NK-92 treated with Interleukin-12 subunit alpha and Interleukin-12 subunit beta, amount 100 ng/mL, for 24 hours (cell line): Measurements from ENCODE around the gene NPHP4.

Experiments used
- DNase-seq: peaks from one replicate; lab custom pipeline; 2025; lab: John Stamatoyannopoulos, UW

NPHP4 gene

GRCh38 chr1:5971471-5972197 is 20.6 kb downstream of the NPHP4 start:
- no peak for DNase-seq

DNA sequence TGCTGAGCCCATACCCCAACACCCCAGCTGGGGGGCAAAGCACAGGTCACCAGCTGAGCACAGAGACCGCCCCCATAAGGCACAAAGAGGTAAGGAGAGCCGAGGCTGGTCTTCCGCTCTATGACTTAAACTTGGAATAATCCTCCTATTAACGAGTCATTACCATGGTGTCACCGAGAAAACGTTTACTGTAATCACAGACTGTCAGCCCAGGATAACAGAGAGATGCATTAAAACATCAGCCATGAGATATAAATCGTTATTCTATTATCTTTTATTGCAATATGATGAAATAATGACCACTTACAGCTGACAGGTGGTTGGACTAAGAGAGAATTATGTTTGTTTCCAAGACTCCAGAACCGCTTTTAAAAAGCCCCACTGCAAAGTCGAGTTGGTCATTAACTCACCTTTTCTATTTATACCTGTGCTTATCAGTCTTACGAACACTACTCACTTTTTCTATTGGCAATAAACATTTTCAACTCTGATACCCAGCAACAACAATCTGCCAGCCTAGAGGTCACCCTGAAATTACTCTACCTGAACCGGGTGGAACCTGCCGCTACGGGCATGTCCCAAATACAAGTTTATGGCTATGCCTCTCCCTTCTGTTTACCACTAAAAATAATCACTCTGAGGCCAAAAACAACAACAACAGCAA is 21.5 kb downstream of the NPHP4 start:
- no peak for DNase-seq

GRCh38 chr1:5969168-5969567 is 23.1 kb downstream of the NPHP4 start:
- no peak for DNase-seq

- no peak for DNase-seq
Observed at GRCh38 chr1:5968161-5968736, 24.0 kb downstream of the NPHP4 start.

DNA sequence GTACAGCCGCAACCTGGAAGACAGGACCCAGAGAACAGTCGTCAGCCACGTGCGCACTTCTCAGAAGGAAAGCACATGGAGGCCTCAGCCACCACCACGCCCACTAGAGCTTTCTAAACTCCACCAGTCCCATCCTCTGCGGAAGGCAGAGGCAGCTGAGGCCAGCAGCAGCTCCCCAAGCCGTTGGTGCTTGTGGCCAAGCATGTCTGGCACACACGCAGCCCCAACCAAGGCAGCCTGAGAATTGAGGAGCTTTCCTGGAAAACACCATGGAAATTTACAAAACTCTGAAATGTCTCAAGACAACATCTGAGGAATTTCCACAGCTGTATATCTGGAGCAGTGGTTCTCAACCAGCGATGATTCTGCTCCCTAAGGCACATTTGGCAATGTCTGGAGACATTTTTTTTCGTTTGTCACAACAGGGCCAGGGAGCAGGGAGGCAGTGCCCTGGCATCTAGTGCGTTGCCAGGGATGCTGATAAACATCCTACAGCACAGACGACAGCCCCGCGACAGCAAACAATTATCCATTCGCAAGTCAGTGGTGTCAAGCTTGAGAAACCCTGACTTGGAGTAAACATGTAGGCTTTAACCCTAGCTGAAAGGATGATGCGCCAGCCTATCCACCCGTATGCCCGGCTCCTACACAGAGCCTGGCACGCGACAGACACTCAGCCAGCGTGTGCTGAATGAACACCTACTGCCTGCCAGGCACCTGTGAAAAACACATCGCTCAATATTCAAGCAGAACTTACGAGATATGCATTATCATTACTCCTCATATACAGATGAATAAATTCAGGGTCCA is 24.7 kb downstream of the NPHP4 start:
- no peak for DNase-seq

DNA sequence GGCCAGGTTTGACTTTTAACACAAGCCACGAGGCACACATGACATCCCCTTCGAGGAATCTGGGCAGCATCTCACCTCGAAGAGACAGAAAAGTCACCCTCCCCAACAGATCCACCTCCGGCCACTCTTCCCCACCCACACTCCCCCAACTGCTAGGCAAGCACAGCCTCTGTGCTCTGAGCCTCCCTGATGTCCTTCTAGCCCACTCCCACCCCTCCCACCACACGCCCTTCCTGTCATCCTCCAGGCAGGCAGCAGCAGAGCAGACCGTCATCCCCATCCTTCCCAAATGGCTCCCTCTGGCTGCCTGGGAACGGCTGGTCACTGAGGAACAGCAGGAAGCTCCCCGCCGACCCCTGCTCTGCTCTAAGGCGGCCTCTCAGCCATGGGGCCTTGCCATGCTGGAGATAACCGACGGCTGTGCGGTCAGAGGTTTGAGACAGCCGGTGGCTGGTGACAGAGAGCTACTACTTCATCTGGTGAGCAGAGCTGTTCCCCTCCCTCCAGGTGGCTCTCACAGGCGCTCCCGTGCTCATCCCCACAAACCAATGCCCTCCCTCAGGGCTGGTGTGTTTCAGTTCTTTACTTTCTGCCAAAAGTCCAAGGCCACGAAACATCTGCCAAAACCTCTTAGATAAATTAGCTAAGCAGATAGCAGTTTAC is 25.6 kb downstream of the NPHP4 start:
- no peak for DNase-seq

DNA sequence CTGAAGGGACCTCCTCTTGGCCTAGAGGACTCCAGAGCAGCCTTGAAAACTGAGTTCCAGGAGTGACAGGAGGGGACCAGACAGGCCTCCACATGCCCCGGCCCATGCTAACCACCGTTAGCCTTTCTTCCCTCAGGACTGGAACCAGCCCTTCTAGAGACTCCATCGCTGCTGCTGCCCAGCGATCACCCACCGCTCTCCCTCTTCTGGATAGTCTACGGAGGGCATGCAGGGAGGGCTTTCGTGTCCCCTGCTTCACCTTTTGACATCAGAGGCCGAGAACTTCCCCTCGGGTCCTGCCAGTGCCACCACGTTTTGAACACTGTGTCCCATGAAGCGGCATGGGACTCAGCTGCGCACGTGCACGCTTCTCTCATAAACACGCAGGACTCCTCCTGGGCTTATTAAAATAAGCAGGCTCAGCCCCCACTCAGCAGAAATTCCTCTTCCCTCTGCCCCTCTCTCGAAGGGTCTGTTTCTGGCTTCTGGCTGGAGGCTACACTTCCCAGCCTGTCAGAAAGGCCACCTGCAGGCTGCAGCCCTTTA is 26.6 kb downstream of the NPHP4 start:
- DNase-seq = no peak

DNA sequence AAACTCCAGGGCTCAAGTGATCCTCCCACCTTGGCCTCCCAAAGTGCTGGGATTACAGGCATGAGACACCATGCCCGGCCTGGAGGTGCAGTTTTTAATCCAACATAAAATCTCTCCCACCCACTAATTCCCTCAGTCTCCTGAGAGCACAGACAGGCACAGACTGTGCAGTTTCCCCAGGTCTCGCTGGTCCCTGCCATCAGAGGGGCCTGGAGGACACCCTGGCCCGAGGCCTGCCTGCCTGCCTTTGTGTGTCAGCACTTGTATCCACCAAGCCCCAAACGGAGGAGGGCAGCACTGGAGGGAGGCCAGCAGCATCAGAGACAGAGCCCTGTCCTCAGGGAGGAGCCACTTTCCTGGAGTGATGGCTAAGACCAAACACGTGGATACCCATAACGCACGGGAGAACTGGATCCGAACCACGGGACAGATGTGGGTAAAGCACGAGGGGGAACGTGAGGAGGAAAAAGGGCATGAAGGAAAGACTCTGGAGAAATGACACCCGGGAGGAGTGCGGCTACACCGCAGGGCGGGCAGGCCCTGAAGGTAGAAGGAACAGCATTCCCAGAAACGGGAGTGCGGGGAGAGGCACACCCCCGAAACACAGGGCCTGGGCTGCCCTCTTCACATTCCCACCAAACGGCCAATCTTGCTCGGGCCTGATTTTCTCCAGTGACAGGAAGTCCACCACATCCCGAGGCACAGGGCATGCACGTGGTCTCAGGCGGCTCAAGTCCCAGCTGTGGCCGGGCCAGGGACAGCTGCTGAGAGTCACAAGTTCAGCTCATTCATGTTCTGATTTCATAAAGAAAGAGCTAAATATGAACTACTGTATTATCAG is 29.7 kb downstream of the NPHP4 start:
- no peak for DNase-seq

DNA sequence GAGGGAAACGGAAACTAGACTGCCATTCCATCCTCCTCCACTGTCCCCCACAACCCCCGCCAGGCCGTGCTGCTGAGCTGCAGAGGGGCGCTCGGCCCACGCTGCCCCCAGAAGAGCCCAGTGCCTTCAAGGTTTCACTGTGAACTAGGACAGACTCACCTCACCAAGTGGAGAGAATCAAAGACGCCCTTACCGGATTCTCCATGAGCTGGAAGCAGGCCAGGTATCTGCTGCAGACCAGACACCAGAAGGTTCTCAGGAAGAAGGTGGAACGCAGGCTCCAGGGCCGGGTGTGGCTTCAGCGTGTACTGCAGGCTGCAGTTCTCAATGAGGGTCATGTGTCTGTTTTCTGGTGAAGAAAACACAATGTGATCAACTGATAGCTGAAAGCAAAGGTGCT is 30.6 kb downstream of the NPHP4 start:
- no peak for DNase-seq

DNA sequence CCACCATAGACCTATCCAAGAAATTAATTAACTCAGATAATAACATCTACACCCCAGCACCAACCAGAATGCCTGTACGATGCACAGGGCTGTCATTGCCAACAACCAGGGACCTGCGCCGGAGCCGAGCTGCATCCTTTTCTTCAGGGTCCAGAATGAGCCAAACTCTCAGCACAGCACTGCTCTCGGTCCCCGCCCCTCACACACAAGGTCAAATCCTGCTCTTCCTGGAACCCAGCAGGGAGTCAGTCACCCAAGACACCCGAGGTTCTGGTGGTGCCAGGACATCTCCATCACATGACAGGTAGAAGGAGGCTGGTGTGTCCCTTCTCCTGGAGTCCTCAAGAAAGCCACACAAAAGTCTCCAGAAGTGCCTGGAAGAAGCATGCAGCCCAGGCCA is 31.9 kb downstream of the NPHP4 start:
- DNase-seq = no peak

DNA sequence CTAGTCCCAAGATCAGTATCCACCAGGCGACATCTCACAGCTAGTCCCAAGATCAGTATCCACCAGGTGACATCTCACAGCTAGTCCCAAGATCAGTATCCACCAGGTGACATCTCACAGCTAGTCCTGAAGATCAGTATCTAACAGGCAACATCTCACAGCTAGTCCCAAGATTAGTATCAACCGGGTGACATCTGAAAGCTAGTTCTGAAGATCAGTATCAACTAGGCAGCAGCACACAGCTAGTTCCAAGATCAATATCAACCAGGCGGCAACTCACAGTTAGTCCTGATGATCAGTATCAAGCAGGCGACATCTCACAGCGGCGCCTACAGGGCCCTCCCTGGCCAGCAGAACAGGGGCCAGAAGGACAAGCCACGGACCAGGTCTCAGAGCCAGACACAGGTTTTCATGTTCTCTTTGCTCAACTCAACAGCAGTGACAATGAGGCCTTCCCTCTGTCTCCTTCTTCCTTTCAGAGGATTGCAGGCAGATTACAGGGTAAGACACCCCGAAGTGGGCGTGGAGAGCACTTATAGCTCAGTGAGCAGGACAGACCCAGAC is 32.5 kb downstream of the NPHP4 start:
- no peak for DNase-seq

- no peak for DNase-seq
Observed at GRCh38 chr1:5959087-5959486, 33.1 kb downstream of the NPHP4 start.

DNA sequence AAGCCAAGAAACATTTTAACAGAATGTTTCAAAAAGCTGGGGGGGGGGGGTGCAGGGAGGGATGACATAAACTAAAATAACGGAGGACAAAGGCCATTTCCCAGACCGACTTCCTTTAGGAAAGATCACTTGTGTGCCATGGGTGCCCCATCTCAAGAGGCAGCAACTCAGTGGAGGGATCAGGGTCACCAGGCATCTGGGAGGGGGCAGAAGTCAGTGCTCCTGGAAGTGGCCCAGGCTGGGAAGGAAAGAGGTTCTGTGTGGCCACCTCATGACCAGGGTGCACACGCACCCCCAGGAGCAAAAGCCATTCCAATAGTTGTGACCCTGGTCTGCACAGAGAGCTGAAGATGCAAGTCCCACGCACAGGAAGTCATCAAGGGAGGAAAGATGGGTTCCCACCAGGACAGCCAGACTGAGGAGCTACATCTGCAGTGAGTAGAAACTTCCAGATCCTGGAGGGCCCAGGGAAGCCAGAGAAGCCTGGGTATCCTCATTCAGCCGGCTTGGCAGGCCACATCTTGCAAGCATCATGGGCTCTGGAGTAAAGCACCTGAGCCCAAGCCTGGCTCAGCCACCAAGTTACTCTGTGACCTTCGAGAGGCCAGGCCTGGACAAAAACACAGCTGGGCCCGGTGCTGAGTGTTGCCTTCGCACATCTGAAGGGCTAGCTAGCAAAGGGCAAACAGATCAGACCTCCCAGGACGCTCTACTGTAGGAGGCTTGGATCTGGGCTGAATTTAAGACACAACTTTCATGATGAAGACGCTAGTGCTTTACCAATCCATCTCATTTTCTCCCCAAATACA is 36.0 kb downstream of the NPHP4 start:
- no peak for DNase-seq

DNA sequence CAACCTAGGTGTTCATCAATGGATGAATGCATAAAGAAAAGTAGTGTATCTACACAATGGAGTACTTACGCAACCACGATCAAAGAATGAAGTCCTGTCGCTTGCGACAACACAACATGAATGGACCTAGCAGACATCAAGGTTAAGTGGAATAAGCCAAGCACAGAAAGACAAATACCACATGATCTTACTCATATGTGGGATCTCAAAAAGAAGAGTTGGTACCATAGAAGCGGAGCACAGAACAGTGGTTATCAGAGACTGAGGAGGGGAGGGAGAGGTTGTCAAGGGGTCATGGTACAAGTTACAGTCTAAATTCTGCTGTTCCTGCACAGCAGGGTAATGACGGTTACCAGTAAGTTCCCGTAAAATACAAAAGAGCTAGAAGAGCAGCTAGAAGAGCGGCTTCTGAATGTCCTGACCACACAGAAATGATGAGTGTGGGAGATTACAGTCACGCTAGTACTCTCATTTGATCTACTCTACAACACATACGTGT is 36.7 kb downstream of the NPHP4 start:
- DNase-seq = no peak

DNA sequence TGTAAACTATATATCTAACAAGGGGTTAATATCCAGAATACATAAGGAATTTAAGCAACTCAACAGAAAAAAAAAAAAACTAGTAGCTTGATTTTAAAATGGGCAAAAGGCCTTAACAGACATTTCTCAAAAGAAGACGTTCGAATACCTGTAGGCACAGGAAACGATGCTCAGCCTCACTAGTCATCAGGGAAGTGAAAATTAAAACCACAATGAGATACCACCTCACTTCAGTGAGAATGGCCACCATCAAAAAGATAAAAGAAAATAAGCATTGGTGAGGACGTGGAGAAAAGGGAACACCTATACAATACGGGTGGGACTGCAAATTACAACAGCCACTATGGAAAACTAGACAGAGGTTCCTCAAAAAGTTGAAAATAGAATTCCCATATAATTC is 37.3 kb downstream of the NPHP4 start:
- no peak for DNase-seq

GRCh38 chr1:5953386-5953785 is 38.8 kb downstream of the NPHP4 start:
- no peak for DNase-seq

- DNase-seq = no peak
Observed at GRCh38 chr1:5951846-5952410, 40.3 kb downstream of the NPHP4 start.

DNA sequence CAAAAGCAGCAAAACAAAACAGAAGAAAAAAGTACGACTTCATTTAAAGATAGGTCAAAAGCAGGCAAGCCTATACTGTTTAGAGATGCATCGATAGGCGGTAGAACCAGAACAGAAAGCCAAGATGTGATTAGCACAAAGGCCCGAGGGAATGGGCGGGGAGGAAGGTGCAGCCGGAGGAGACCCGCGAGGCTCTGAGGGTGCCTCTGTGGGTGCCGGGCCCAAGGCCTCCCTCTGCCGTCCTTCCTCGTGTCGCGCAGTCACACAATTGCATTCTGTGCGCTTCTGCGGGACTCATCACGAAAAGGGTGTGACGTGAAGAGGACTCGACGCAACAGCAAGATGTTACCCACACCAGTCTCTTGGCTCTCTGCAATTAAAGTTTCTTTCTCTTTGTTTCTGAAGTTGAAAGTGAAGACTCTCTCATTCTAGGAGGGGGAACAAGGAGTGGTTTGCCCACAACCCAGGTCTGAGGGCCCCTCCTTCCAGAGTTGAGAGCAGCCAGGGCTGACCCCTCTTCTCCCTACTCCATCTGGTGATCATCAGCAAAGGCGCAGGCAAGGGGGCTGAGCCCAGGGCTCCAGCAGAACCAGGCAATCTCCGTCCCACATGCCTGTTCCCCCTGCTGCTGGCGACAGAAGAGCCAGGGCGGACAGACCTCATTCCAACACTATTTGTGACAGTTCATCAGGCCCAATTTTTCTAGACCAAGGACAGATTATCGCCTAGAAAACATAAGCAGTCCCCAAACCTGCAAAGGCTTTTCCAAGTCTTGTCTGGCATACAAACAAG is 41.0 kb downstream of the NPHP4 start:
- DNase-seq = no peak
